ENCODE results near the gene ZSCAN21.

- no peak for TF ChIP-seq JUN (IDR thresholded peaks at IDR 0.05)
- TF ChIP-seq CHD2 (IDR thresholded peaks at IDR 0.05; ENCODE audit: low read length, partially characterized antibody) = no peak
- TF ChIP-seq, protein P1, sequence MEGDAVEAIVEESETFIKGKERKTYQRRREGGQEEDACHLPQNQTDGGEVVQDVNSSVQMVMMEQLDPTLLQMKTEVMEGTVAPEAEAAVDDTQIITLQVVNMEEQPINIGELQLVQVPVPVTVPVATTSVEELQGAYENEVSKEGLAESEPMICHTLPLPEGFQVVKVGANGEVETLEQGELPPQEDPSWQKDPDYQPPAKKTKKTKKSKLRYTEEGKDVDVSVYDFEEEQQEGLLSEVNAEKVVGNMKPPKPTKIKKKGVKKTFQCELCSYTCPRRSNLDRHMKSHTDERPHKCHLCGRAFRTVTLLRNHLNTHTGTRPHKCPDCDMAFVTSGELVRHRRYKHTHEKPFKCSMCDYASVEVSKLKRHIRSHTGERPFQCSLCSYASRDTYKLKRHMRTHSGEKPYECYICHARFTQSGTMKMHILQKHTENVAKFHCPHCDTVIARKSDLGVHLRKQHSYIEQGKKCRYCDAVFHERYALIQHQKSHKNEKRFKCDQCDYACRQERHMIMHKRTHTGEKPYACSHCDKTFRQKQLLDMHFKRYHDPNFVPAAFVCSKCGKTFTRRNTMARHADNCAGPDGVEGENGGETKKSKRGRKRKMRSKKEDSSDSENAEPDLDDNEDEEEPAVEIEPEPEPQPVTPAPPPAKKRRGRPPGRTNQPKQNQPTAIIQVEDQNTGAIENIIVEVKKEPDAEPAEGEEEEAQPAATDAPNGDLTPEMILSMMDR (IDR thresholded peaks at IDR 0.05) = no peak
- no peak for TF ChIP-seq RAD21 (conservative IDR thresholded peaks at IDR 0.05 in 1 of 2, IDR thresholded peaks at IDR 0.05 in 1 of 2)
- TF ChIP-seq PHF8 (IDR thresholded peaks at IDR 0.05; ENCODE audit: borderline replicate concordance, low read depth) = no peak
Measured at GRCh38 chr7:100007887-100008286, 41.7 kb upstream of the ZSCAN21 start.
